22Rv1 (cell line): ENCODE measurements around the gene STARD7.

Source experiments
- ZFX ChIP-seq: fragments of 450-650 bp; IDR thresholded peaks from 2 replicates; pipeline ENCODE4 v1.6.1; 2017; ENCODE audit warnings: antibody characterized with exemption, borderline replicate concordance
- TF ChIP-seq, protein P1 (sequence below): fragments of 450-650 bp; IDR thresholded peaks from 2 replicates; pipeline ENCODE4 v1.5.1; 2017; ENCODE audit warnings: mild to moderate bottlenecking

DNA sequence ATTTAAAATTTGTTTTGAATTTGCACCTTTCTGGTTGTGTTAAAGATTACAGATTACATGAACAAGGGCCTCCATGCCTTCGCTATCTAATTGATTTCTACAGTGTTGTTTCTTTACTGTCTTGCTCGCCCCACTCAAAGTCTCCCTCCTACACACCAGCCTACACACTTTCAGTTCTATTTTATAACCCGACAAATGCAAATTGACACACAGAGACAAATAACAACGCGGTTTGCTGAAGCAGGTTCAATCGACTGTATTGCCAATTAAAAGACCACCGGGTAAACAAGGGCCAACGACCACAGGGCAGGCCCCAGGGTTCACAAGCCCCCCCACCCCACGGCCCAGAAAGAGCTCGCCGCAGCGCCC lies 869 bp downstream of the STARD7 start:
- TF ChIP-seq, protein P1, sequence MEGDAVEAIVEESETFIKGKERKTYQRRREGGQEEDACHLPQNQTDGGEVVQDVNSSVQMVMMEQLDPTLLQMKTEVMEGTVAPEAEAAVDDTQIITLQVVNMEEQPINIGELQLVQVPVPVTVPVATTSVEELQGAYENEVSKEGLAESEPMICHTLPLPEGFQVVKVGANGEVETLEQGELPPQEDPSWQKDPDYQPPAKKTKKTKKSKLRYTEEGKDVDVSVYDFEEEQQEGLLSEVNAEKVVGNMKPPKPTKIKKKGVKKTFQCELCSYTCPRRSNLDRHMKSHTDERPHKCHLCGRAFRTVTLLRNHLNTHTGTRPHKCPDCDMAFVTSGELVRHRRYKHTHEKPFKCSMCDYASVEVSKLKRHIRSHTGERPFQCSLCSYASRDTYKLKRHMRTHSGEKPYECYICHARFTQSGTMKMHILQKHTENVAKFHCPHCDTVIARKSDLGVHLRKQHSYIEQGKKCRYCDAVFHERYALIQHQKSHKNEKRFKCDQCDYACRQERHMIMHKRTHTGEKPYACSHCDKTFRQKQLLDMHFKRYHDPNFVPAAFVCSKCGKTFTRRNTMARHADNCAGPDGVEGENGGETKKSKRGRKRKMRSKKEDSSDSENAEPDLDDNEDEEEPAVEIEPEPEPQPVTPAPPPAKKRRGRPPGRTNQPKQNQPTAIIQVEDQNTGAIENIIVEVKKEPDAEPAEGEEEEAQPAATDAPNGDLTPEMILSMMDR = no peak
- TF ChIP-seq ZFX = no peak
